SK-N-MC (cell line): Measurements from ENCODE around the gene IGLL1.

Experiments
- EZH2 ChIP-seq: fragments of 200-600 bp; sonication (generic); IDR thresholded peaks from one replicate; pipeline ENCODE4 v1.6.1; 2017; ENCODE audit warnings: antibody characterized with exemption
- FOXP2 ChIP-seq: optimal IDR thresholded peaks from 2 replicates; pipeline ENCODE3; 2011; ENCODE audit warnings: mild to moderate bottlenecking, moderate library complexity; ENCODE audit not compliant: insufficient read depth; ENCODE audit errors: extremely low read length, control extremely low read depth
- POLR2AphosphoS5 ChIP-seq: IDR thresholded peaks from 2 replicates; pipeline ENCODE4 v1.6.1; 2012; ENCODE audit warnings: mild to moderate bottlenecking, low read depth, low read length, borderline replicate concordance

DNA sequence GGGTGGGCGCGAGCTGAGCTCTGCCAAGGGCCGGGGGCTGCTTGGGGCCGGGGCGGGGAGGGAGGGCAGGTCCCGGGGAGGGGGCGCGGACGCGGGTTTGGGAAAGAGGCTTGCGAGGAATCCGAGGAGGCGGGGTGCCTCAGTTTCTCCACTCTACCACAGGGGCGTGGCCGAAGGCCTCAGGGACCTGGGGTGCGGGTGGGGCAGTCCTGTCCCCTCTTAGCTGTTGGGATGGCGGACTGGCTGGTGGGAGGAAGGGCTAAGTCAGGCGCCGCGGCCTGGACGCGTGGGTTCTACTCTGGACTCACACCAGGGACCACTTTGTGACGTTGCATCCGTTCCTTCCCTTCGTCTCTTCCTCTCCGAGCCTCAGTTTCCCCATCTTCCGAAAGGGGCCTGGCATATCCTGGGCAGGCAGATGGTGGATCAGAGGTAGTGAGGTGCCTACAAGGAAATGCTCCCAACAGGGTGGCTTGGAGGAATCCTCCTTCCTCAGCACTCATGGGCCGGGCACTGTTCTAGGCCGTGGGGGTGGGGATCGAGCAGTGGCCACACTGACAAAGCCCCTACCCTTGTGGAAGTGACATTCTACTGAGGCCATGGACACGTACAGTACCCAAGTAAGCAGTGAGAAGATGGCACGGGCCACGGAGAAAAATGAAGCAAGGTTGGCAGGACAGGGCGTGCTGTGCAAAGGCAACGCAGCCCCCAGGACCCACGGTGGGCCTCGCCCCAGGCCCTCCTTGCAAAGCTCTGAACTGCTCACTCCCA is 13.2 kb downstream of the IGLL1 start:
- TF ChIP-seq EZH2 (no peak), POLR2AphosphoS5 (no peak), FOXP2 (no peak)
